Mucosa of descending colon (tissue), 3 donors: ENCODE measurements around the gene SNX15. TPM values are rescaled to one million over a fixed set of nuclear protein-coding genes. Genes with fewer than 3 reads are reported as not detected.

Source experiments
- ATAC-seq: fragments of 200-7000 bp; cut with Tn5 transposase; one replicate; pipeline ENCODE4 v1.9.1; 2020; ENCODE audit warnings: mild to moderate bottlenecking, moderate library complexity
- DNase-seq, 3 donors: peaks; one replicate each; pipeline ENCODE4 v3.0.0-alpha.2; 2020
- H3K36me3 ChIP-seq: fragments of 200-600 bp; one replicate; pipeline ENCODE4 v1.8.0; 2021; ENCODE audit warnings: low read depth, mild to moderate bottlenecking
- H3K4me1 ChIP-seq: fragments of 200-600 bp; one replicate; pipeline ENCODE4 v1.8.0; 2021; ENCODE audit warnings: low read depth, mild to moderate bottlenecking
- H3K4me3 ChIP-seq: fragments of 200-600 bp; one replicate; pipeline ENCODE4 v1.8.0; 2021; ENCODE audit warnings: mild to moderate bottlenecking
- H3K9me3 ChIP-seq: fragments of 200-600 bp; one replicate; pipeline ENCODE4 v1.8.0; 2021; ENCODE audit warnings: mild to moderate bottlenecking
- CTCF ChIP-seq: fragments of 200-600 bp; IDR thresholded peaks from one replicate; pipeline ENCODE4 v1.8.0; 2022; ENCODE audit warnings: antibody characterized with exemption, mild to moderate bottlenecking
- intact Hi-C, 2 donors: fragments of 100-400 bp; cut with DNase I in 1 of 2; cut with micrococcal nuclease in 1 of 2; formaldehyde crosslinking; loops; one replicate each; pipeline versions ENCODE4 v1.11.0 to v1.11.1; 2022; cut with DNase I, micrococcal nuclease
- total RNA-seq, 3 donors: library from RNA; stranded (reverse); fragmentation: NEBNext Ultra II Directional in 2 of 3; extraction: Animal tissue kit (Norgen Biotek cat#: 25700) in 2 of 3; gene quantifications; one replicate each; pipeline versions ENCODE4 v1.2.1 to v1.2.4, GENCODE V29; 2021 to 2023
- donor health status: DM: no; HTN: no; CAD: no; lungs with moderate emphysema.
- donor health status: DM: no; HTN: no; CAD: no.
- donor health status: DM: no; HTN: yes; CAD: no.

SNX15 gene
- total RNA-seq, 3 donors from 2014 or later: 28.5 to 46.6 (median 42.8) TPM

- H3K36me3 ChIP-seq: no peaks in the 10 kb centered on the region
- no peaks in the 10 kb centered on the region for H3K9me3 ChIP-seq
- intact Hi-C loops: no loop called here
- peak in 1 of 3 donors; percentile 39 for DNase-seq
- H3K4me1 ChIP-seq: peaks cover 11% of the 10 kb centered on the region
- H3K4me3 ChIP-seq: no peak overlapping the region
- no peak for ATAC-seq
- no peak for TF ChIP-seq CTCF
Observed at GRCh38 chr11:65078786-65079342, 51.6 kb downstream of the SNX15 start.

DNA sequence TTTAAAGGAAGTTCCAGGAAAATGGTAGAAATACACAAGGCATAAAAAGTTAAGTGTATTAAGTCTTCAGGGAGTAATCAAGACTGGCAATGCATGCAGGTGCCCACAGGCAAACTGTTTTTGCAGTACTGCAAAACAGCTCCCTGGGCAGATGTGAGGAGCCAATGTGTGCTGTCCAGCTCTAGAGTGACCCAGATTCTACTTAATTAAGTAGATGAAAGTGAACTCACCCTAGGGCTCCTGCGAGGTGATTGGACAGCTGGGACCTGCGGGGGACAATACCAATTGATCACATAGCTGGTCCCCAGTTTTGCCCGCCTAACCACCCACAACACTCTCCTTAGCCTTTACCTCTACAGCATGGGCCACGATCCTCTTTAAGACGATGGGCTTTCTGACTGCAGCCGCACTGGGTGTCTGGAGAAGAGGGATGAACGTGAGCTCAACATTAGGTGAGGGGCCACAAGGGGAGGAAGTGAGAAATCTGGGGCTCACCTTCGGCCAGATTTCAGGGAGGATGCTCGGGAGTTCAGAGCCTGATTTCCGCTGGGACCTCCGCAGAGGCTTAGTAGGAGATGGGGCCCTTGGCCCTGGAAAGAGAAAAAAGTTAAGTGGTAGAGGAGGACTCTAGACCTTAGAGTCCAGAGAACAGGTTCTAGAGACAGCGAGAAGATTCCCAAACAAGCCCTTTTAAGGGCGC is 56.0 kb downstream of the SNX15 start:
- intact Hi-C loops: no loop called here
- no peak for TF ChIP-seq CTCF
- peaks cover 11% of the 10 kb centered on the region for H3K36me3 ChIP-seq
- peaks cover 18% of the 10 kb centered on the region for H3K4me1 ChIP-seq
- peak overlapping the region; percentile 54 for H3K4me3 ChIP-seq
- DNase-seq: no peak
- no peaks in the 10 kb centered on the region for H3K9me3 ChIP-seq
- ATAC-seq: no peak

- peaks cover 16% of the 10 kb centered on the region for H3K4me1 ChIP-seq
- no peak for TF ChIP-seq CTCF
- intact Hi-C loops: no loop called here
- DNase-seq (peak; percentile 96 to 97 (median 97)), ATAC-seq (peak; percentile 99)
- peaks cover 11% of the 10 kb centered on the region for H3K36me3 ChIP-seq
- no peaks in the 10 kb centered on the region for H3K9me3 ChIP-seq
- H3K4me3 ChIP-seq: peak within 1 kb of the TSS; percentile 54
Observed at GRCh38 chr11:65083834-65084597, 56.8 kb downstream of the SNX15 start, which contains the start of the genes CDCA5 and ZFPL1. Gene CDCA5 (minus strand): TSS chr11:65084040. CDS start chr11:65083978, 62 bp downstream. Gene ZFPL1 (plus strand): TSS chr11:65084222. CDS start chr11:65084699, 477 bp downstream.

DNA sequence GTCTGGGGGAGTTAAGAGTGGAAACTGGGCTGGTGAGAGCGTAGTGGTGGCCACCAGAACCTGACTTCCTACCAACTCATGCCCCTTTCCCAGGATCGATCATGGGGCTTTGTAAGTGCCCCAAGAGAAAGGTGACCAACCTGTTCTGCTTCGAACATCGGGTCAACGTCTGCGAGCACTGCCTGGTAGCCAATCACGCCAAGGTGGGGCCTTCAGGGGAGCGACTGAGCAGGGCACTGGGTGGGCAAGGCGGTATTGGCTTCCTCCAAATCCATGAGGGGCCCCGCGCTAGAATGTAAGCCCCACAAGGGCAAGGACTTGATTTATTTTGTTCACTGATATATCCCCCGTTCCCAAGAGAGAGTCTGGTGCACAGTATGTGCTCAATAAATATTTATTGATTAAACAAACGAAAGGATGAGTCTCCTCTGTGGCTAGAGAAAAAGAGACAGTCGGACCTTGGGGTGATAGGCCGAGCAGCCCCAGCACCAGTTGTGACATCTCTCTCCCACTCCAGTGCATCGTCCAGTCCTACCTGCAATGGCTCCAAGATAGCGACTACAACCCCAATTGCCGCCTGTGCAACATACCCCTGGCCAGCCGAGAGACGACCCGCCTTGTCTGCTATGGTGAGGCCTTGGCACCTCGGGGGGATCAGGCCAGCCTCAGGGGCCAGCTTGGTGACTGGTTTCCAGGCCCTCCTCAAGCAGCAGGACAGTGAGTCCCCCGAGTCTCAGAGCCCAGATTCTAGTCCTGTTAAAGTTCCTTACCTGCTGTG is 57.5 kb downstream of the SNX15 start:
- peaks cover 16% of the 10 kb centered on the region for H3K4me1 ChIP-seq
- H3K4me3 ChIP-seq: peak overlapping the region; percentile 54
- DNase-seq (no peak), ATAC-seq (peak; percentile 4)
- peaks cover 11% of the 10 kb centered on the region for H3K36me3 ChIP-seq
- intact Hi-C loops: no loop called here
- no peaks in the 10 kb centered on the region for H3K9me3 ChIP-seq
- no peak for TF ChIP-seq CTCF

DNA sequence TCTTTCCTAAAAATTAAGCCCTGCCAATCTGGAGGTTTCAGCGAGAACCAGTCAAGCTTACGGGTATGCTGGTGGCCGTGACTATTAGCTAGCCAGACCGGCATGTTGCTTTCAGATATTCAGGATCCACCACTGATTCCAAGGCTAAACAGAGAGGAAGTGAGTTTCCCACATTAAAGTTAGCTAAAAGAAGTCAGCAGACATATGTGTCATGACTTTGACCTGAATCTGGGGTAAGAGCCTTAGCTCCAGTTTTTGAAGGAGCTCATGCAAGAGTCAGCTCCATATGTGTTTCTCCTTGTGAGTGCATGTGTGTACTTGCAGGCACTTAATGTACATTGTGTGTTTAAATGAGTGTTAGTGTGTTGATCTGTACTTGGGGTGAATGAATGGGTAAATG is 58.2 kb downstream of the SNX15 start:
- no peak for ATAC-seq

More for the DNA sequence above, 58.2 kb downstream of the SNX15 start:
- H3K4me1 ChIP-seq: peaks cover 16% of the 10 kb centered on the region
- no peak for TF ChIP-seq CTCF
- peaks cover 11% of the 10 kb centered on the region for H3K36me3 ChIP-seq
- intact Hi-C loops: no loop called here
- H3K9me3 ChIP-seq: no peaks in the 10 kb centered on the region
- no peak for DNase-seq
- no peak overlapping the region for H3K4me3 ChIP-seq
